HEK293 (cell line): ENCODE results near the gene BRCA2.

Source experiments
- CTCF ChIA-PET: fragments of 350-600 bp; formaldehyde crosslinking; extraction: SDS; loops from one replicate; lab custom pipeline; 2021; ENCODE audit warnings: antibody characterized with exemption; lab: Yijun Ruan, JAX
- POLR2A ChIA-PET: fragments of 300-600 bp; formaldehyde crosslinking; extraction: SDS; loops from one replicate; lab custom pipeline; 2020; ENCODE audit warnings: antibody characterized with exemption, inconsistent platforms; lab: Yijun Ruan, JAX
- H3K27ac ChIP-seq: fragments of 200-500 bp; sonication (Bioruptor generic); 2 replicates; pipeline ENCODE4 v1.5.1; 2014; ENCODE audit warnings: low read depth, low read length, control low read depth, inconsistent platforms; ENCODE audit errors: extremely low read depth
- H3K36me3 ChIP-seq, 2 experiments: fragments of 200-500 bp in 1 of 2; sonication (Bioruptor generic) in 1 of 2; 1 replicate in 1 of 2; 2 replicates in 1 of 2; pipeline ENCODE4 v1.5.1; 2014 to 2017; ENCODE audit warnings: inconsistent platforms in 2 of 2, low read length in 2 of 2; ENCODE audit not compliant: control insufficient read depth in 2 of 2, insufficient read depth in 1 of 2
- H3K4me1 ChIP-seq: fragments of 200-500 bp; sonication (Bioruptor generic); 2 replicates; pipeline ENCODE4 v1.5.1; 2014; ENCODE audit warnings: mild to moderate bottlenecking, low read length, inconsistent platforms; ENCODE audit not compliant: control insufficient read depth, insufficient read depth
- H3K4me3 ChIP-seq: 2 replicates; pipeline ENCODE4 v1.5.1; 2011; ENCODE audit warnings: low read depth, mild to moderate bottlenecking, control low read depth, low read length, moderate library complexity
- H3K9me3 ChIP-seq: fragments of 200-500 bp; sonication (Bioruptor generic); 2 replicates; pipeline ENCODE4 v1.5.1; 2014; ENCODE audit warnings: low read depth, low read length, inconsistent platforms; ENCODE audit not compliant: control insufficient read depth, insufficient read depth
- AEBP2 ChIP-seq: fragments of 450-650 bp; formaldehyde crosslinking; IDR thresholded peaks from 2 replicates; pipeline ENCODE4 v1.5.1; 2016; ENCODE audit warnings: missing biosample characterization, missing genetic modification characterization, borderline replicate concordance
- PRDM6 ChIP-seq: fragments of 450-650 bp; formaldehyde crosslinking; IDR thresholded peaks from 2 replicates; pipeline ENCODE4 v1.5.1; 2017; ENCODE audit warnings: missing biosample characterization, missing genetic modification characterization
- SCRT2 ChIP-seq: fragments of 450-650 bp; formaldehyde crosslinking; IDR thresholded peaks from 2 replicates; pipeline ENCODE4 v1.5.1; 2016; ENCODE audit warnings: missing biosample characterization, missing genetic modification characterization
- SP7 ChIP-seq: fragments of 450-650 bp; formaldehyde crosslinking; IDR thresholded peaks from 2 replicates; pipeline ENCODE4 v1.5.1; 2016; ENCODE audit warnings: missing biosample characterization, missing genetic modification characterization
- ZBTB17 ChIP-seq: fragments of 450-650 bp; formaldehyde crosslinking; IDR thresholded peaks from 2 replicates; pipeline ENCODE4 v1.5.1; 2016; ENCODE audit warnings: missing biosample characterization, missing genetic modification characterization
- ZFP3 ChIP-seq: fragments of 450-650 bp; formaldehyde crosslinking; IDR thresholded peaks from 2 replicates; pipeline ENCODE4 v1.5.1; 2016; ENCODE audit warnings: low read depth, missing biosample characterization, missing genetic modification characterization
- ZNF10 ChIP-seq: fragments of 450-650 bp; formaldehyde crosslinking; IDR thresholded peaks from 2 replicates; pipeline ENCODE4 v1.5.1; 2017; ENCODE audit warnings: missing biosample characterization, missing genetic modification characterization
- ZNF121 ChIP-seq: fragments of 450-650 bp; formaldehyde crosslinking; IDR thresholded peaks from 2 replicates; pipeline ENCODE4 v1.5.1; 2016; ENCODE audit warnings: missing biosample characterization, missing genetic modification characterization
- ZNF140 ChIP-seq: fragments of 450-650 bp; formaldehyde crosslinking; IDR thresholded peaks from 2 replicates; pipeline ENCODE4 v1.5.1; 2016; ENCODE audit warnings: missing biosample characterization, missing genetic modification characterization
- ZNF184 ChIP-seq: fragments of 450-650 bp; IDR thresholded peaks from 2 replicates; pipeline ENCODE4 v1.5.1; 2018; ENCODE audit warnings: missing biosample characterization, mild to moderate bottlenecking, missing genetic modification characterization
- ZNF335 ChIP-seq: fragments of 450-650 bp; formaldehyde crosslinking; conservative IDR thresholded peaks from 2 replicates; pipeline ENCODE4 v1.5.1; 2016; ENCODE audit warnings: missing biosample characterization, missing genetic modification characterization
- ZNF354C ChIP-seq: fragments of 450-650 bp; formaldehyde crosslinking; IDR thresholded peaks from 2 replicates; pipeline ENCODE4 v1.5.1; 2016; ENCODE audit warnings: missing biosample characterization, missing genetic modification characterization, low read depth, borderline replicate concordance
- ZNF449 ChIP-seq: fragments of 450-650 bp; formaldehyde crosslinking; IDR thresholded peaks from 2 replicates; pipeline ENCODE4 v1.5.1; 2017; ENCODE audit warnings: missing biosample characterization, mild to moderate bottlenecking, missing genetic modification characterization, moderate library complexity
- ZNF510 ChIP-seq: fragments of 450-650 bp; formaldehyde crosslinking; IDR thresholded peaks from 2 replicates; pipeline ENCODE4 v1.5.1; 2018; ENCODE audit warnings: mild to moderate bottlenecking, missing genetic modification characterization, missing biosample characterization; ENCODE audit not compliant: insufficient replicate concordance
- ZNF530 ChIP-seq: fragments of 450-650 bp; formaldehyde crosslinking; IDR thresholded peaks from 2 replicates; pipeline ENCODE4 v1.5.1; 2016; ENCODE audit warnings: low read depth, missing biosample characterization, missing genetic modification characterization
- ZNF548 ChIP-seq: fragments of 450-650 bp; formaldehyde crosslinking; IDR thresholded peaks from 2 replicates; pipeline ENCODE4 v1.5.1; 2016; ENCODE audit warnings: missing biosample characterization, missing genetic modification characterization
- ZNF626 ChIP-seq: fragments of 450-650 bp; sonication (Bioruptor Pico); formaldehyde crosslinking; IDR thresholded peaks from 2 replicates; pipeline ENCODE4 v1.5.1; 2018; ENCODE audit warnings: missing biosample characterization, missing genetic modification characterization, inconsistent platforms
- ZNF701 ChIP-seq: fragments of 450-650 bp; formaldehyde crosslinking; IDR thresholded peaks from 2 replicates; pipeline ENCODE4 v1.5.1; 2016; ENCODE audit warnings: missing biosample characterization, missing genetic modification characterization
- ZSCAN4 ChIP-seq: fragments of 450-650 bp; formaldehyde crosslinking; IDR thresholded peaks from 2 replicates; pipeline ENCODE4 v1.5.1; 2017; ENCODE audit warnings: missing biosample characterization, missing genetic modification characterization

The BRCA2 gene

GRCh38 chr13:32428581-32429432, 113.5 kb downstream of the BRCA2 start (continued):
- no peak for TF ChIP-seq ZNF140 (tag by site-specific recombination)
- no peak for TF ChIP-seq PRDM6 (tag by site-specific recombination)
- TF ChIP-seq SCRT2 (tag by site-specific recombination) = no peak
- TF ChIP-seq ZNF354C (tag by site-specific recombination) = no peak
- no peak for TF ChIP-seq ZNF701 (tag by site-specific recombination)
- no peak for TF ChIP-seq ZNF548 (tag by site-specific recombination)
- TF ChIP-seq ZNF184 (tag by site-specific recombination) = no peak
- TF ChIP-seq ZNF335 (tag by site-specific recombination) = peak; percentile 62
- no peak for TF ChIP-seq ZSCAN4 (tag by site-specific recombination)
- TF ChIP-seq SP7 (tag by site-specific recombination) = no peak
- peak; percentile 29; the same call in 1 of the 2 replicates for TF ChIP-seq ZBTB17 (tag by site-specific recombination)
- TF ChIP-seq AEBP2 (tag by site-specific recombination) = no peak
- no peak for TF ChIP-seq ZFP3 (tag by site-specific recombination)
- no peak for TF ChIP-seq ZNF626 (tag by site-specific recombination)

GRCh38 chr13:32429433-32429909, 114.2 kb downstream of the BRCA2 start:
- POLR2A ChIA-PET = no interaction called here
- Histone ChIP-seq H3K36me3 (peaks cover 0 to 4% of the 10 kb centered on the region in 2 experiments; a peak in 1 of 3 replicates), H3K9me3 (no peaks in the 10 kb centered on the region), H3K4me1 (no peaks in the 10 kb centered on the region), H3K27ac (no peak overlapping the region), H3K4me3 (no peak overlapping the region)
- no peak for TF ChIP-seq ZNF510 (tag by site-specific recombination)
- no peak for TF ChIP-seq ZNF530 (tag by site-specific recombination)
- peak; percentile 94 for TF ChIP-seq ZNF121 (tag by site-specific recombination)
- TF ChIP-seq ZNF449 (tag by site-specific recombination) = no peak
- no peak for TF ChIP-seq ZNF10 (tag by site-specific recombination)
- CTCF ChIA-PET = no interaction called here
